Ishikawa (cell line): ENCODE results near the gene ANKRD11.

Source experiments
- CREB1 ChIP-seq: IDR thresholded peaks from 2 replicates; pipeline ENCODE4 v1.6.1; 2012; ENCODE audit warnings: low read depth
- TAF1 ChIP-seq: IDR thresholded peaks from 2 replicates; pipeline ENCODE4 v1.6.1; 2012; ENCODE audit warnings: low read depth, mild to moderate bottlenecking
- TEAD4 ChIP-seq: IDR thresholded peaks from 2 replicates; pipeline ENCODE4 v1.6.1; 2012

GRCh38 chr16:89455178-89455577, 35.2 kb downstream of the ANKRD11 start:
- no peak for TF ChIP-seq TEAD4
- no peak for TF ChIP-seq TAF1
- TF ChIP-seq CREB1 = no peak
